Measurements from ENCODE around the gene TMPRSS13. TPM values are rescaled to one million over a fixed set of nuclear protein-coding genes. Genes with fewer than 3 reads are reported as not detected.

Gene TMPRSS13
- total and polyA plus RNA-seq, 9 of the 15 experiments (the other 6 are each of a cell fraction or from before 2014, with no cell fraction given): 0.11 to 0.29 (median 0.15) TPM

GRCh38 chr11:117912497-117912896 is 16.7 kb downstream of the TMPRSS13 start:
- no peak overlapping the region for H2AFZ ChIP-seq (ENCODE audit: low read depth, low read length)
- ATAC-seq: no peak
- in situ Hi-C loops (cut with MboI): no loop called here
- H3K9me3 ChIP-seq (replicated peaks; ENCODE audit: control insufficient read depth, insufficient read depth, low read depth, low read length): no peaks in the 10 kb centered on the region
- BruUV-seq (replicated peaks): no TSS peak
- H3K36me3 ChIP-seq (ENCODE audit: control insufficient read depth, insufficient read depth, low read length): no peaks in the 10 kb centered on the region
- no peak for FAIRE-seq
- DNase-seq (ENCODE audit: extremely low read depth in 1 of 4, low spot score in 3 of 4): no peak
- 0 out of 2 replicates have a peak, but pooled peaks cover 6% of the 10 kb centered on the region for H4K20me1 ChIP-seq (replicated peaks; ENCODE audit: control insufficient read depth, insufficient read depth, low read length)
- peaks cover 15 to 38% of the 10 kb centered on the region in 2 experiments; a peak in 4 of 5 replicates for H3K27me3 ChIP-seq (ENCODE audit: control insufficient read depth in 2 of 2, insufficient read depth in 2 of 2, low read length in 2 of 2)
- no peak overlapping the region for H3K4me3 ChIP-seq
- ChIA-PET CTCF (ENCODE audit: low intra/inter-chr PET ratio) (no interaction called here), POLR2A (interaction anchor here (0.9 kb wide), 1 partner anchor 19 kb away, joined by 3 read pairs; no protein-coding TSS in a partner anchor)
- peaks cover 8% of the 10 kb centered on the region; the same call in 2 of the 3 replicates for H3K79me2 ChIP-seq (ENCODE audit: control insufficient read depth, insufficient read depth, low read length)
- TF ChIP-seq ZNF507 (tag; conservative IDR thresholded peaks at IDR 0.05): no peak
- no peak for TF ChIP-seq U2AF1 (optimal IDR thresholded peaks at IDR 0.05; ENCODE audit: low read depth, low read length)
- no peak for TF ChIP-seq SRSF7 (optimal IDR thresholded peaks at IDR 0.05; ENCODE audit: low read depth, low read length)
- H3K4me1 ChIP-seq (replicated peaks in 1 of 2; ENCODE audit: control insufficient read depth in 2 of 2, insufficient read depth in 2 of 2, low read length in 2 of 2): peaks cover 32 to 35% of the 10 kb centered on the region in 2 experiments; a peak in 4 of 5 replicates
- no peak overlapping the region for H3K9ac ChIP-seq (ENCODE audit: insufficient read depth in 1 of 2, low read depth in 2 of 2, low read length in 2 of 2)
- no peak overlapping the region for H3K4me2 ChIP-seq (ENCODE audit: insufficient read depth, low read length)
- H3K27ac ChIP-seq (ENCODE audit: extremely low read depth, low read depth, low read length): no peak overlapping the region
- 44% methylated on average over 7 of the region's 7 CpGs for WGBS (ENCODE audit: insufficient coverage, low coverage, missing lambda C conversion rate)
- no peaks in the 10 kb centered on the region for H3K9me1 ChIP-seq (ENCODE audit: control insufficient read depth, insufficient read depth, low read length)
- intact Hi-C loops (cut with micrococcal nuclease): loop anchor here (5.0 kb wide), 1 partner anchor 35 kb away; no protein-coding TSS in a partner anchor

- BruUV-seq (replicated peaks): no TSS peak
- Histone ChIP-seq H3K9me1 (ENCODE audit: control insufficient read depth, insufficient read depth, low read length) (no peaks in the 10 kb centered on the region), H3K4me3 (no peak overlapping the region), H3K9ac (ENCODE audit: insufficient read depth in 1 of 2, low read depth in 2 of 2, low read length in 2 of 2) (peak overlapping the region in 1 of 2 experiments; percentile 61; a peak in 1 of 4 replicates), H4K20me1 (replicated peaks; ENCODE audit: control insufficient read depth, insufficient read depth, low read length) (0 out of 2 replicates have a peak, but pooled peaks cover 6% of the 10 kb centered on the region), H3K27me3 (ENCODE audit: control insufficient read depth in 2 of 2, insufficient read depth in 2 of 2, low read length in 2 of 2) (peaks cover 11 to 30% of the 10 kb centered on the region in 2 experiments; a peak in 4 of 5 replicates), H3K36me3 (ENCODE audit: control insufficient read depth, insufficient read depth, low read length) (no peaks in the 10 kb centered on the region), H3K4me2 (ENCODE audit: insufficient read depth, low read length) (no peak overlapping the region), H3K27ac (ENCODE audit: extremely low read depth, low read depth, low read length) (no peak overlapping the region), H3K79me2 (ENCODE audit: control insufficient read depth, insufficient read depth, low read length) (peaks cover 8% of the 10 kb centered on the region; the same call in 2 of the 3 replicates), H2AFZ (ENCODE audit: low read depth, low read length) (no peak overlapping the region), H3K9me3 (replicated peaks; ENCODE audit: control insufficient read depth, insufficient read depth, low read depth, low read length) (no peaks in the 10 kb centered on the region), H3K4me1 (replicated peaks in 1 of 2; ENCODE audit: control insufficient read depth in 2 of 2, insufficient read depth in 2 of 2, low read length in 2 of 2) (peaks cover 36 to 41% of the 10 kb centered on the region in 2 experiments; a peak in 4 of 5 replicates)
- 14% methylated on average over 3 of the region's 3 CpGs for WGBS (ENCODE audit: insufficient coverage, low coverage, missing lambda C conversion rate)
- no peak for DNase-seq (ENCODE audit: extremely low read depth in 1 of 4, low spot score in 3 of 4)
- no peak for ATAC-seq
- ChIA-PET CTCF (ENCODE audit: low intra/inter-chr PET ratio) (no interaction called here), POLR2A (interaction anchor here (0.7 to 0.9 kb wide), 2 partner anchors 19 to 95 kb away, joined by 3 read pairs; no protein-coding TSS in a partner anchor)
- intact Hi-C loops (cut with micrococcal nuclease) (loop anchor here (5.0 kb wide), 1 partner anchor 36 kb away; no protein-coding TSS in a partner anchor), in situ Hi-C loops (cut with MboI) (no loop called here)
- FAIRE-seq: no peak
- TF ChIP-seq ZNF165 (CRISPR knock-in tag; IDR thresholded peaks at IDR 0.05; ENCODE audit: borderline replicate concordance): no peak
- TF ChIP-seq MEF2A (IDR thresholded peaks at IDR 0.05; ENCODE audit: control insufficient read depth, low read depth, low read length): no peak
- no peak for TF ChIP-seq ZNF174 (CRISPR knock-in tag; IDR thresholded peaks at IDR 0.05)
- no peak for TF ChIP-seq KLF10 (CRISPR knock-in tag; IDR thresholded peaks at IDR 0.05)
- TF ChIP-seq ETS2 (tag; IDR thresholded peaks at IDR 0.05; ENCODE audit: borderline replicate concordance, poor library complexity, severe bottlenecking): no peak
- no peak for TF ChIP-seq EP300 (IDR thresholded peaks at IDR 0.05; ENCODE audit: low read length)
- no peak for TF ChIP-seq MAX (CRISPR knock-in tag; IDR thresholded peaks at IDR 0.05)
- TF ChIP-seq ELF4 (CRISPR knock-in tag; IDR thresholded peaks at IDR 0.05): no peak
- no peak for TF ChIP-seq ZNF324 (CRISPR knock-in tag; IDR thresholded peaks at IDR 0.05)
- no peak for TF ChIP-seq IRF1 (CRISPR knock-in tag; IDR thresholded peaks at IDR 0.05; ENCODE audit: borderline replicate concordance)
- TF ChIP-seq HSF4 (CRISPR knock-in tag; IDR thresholded peaks at IDR 0.05; ENCODE audit: borderline replicate concordance): no peak
These were observed 17.5 kb downstream of the TMPRSS13 start for GRCh38 chr11:117911694-117912093.

Measured in K562 (cell line).